ENCODE measurements around the gene LRRC26. TPM values are rescaled to one million over a fixed set of nuclear protein-coding genes. Genes with fewer than 3 reads are reported as not detected.

LRRC26 gene
- total RNA-seq, 5 donors from 2014 or later (not counting 1 experiment from before 2014, with no cell fraction given), result not detected

GRCh38 chr9:137174722-137175293 is 5.0 kb upstream of the LRRC26 start:
- no peaks in the 10 kb centered on the region for H3K36me3 Mint-ChIP-seq
- Histone ChIP-seq H3K9me3 (no peaks in the 10 kb centered on the region), H3K27ac (ENCODE audit: low read length) (no peak overlapping the region), H3K27me3 (replicated peaks in 1 of 2; ENCODE audit: control insufficient read depth in 2 of 2, extremely low read depth in 1 of 2, insufficient read depth in 2 of 2, low read length in 1 of 2) (peaks cover 0 to 46% of the 10 kb centered on the region in 2 experiments), H3K36me3 (ENCODE audit: control insufficient read depth in 2 of 2, extremely low read depth in 1 of 2, insufficient read depth in 1 of 2, low read length in 1 of 2) (peaks cover 12 to 17% of the 10 kb centered on the region in 2 donors), H3K4me1 (ENCODE audit: control insufficient read depth in 1 of 2, extremely low read depth in 1 of 2, insufficient read depth in 2 of 2, low read length in 2 of 2) (peaks cover 0 to 18% of the 10 kb centered on the region in 2 experiments), H3K4me3 (ENCODE audit: control insufficient read depth in 1 of 2, extremely low read depth in 1 of 2, low read length in 1 of 2) (no peak overlapping the region)
- peaks cover 0 to 2% (median 0%) of the 10 kb centered on the region in 3 donors for H3K4me1 Mint-ChIP-seq
- peaks cover 5 to 14% of the 10 kb centered on the region in 2 donors for H3K27me3 Mint-ChIP-seq
- no peaks in the 10 kb centered on the region for H3K9me3 Mint-ChIP-seq
- 29% methylated on average over 26 of the region's 34 CpGs for WGBS (ENCODE audit: insufficient coverage)
- ChIA-PET CTCF (no interaction called here), POLR2A (no interaction called here)
- ATAC-seq (replicated peaks in 1 of 4), result peak in 3 of 4 experiments; percentile 22 to 36 (median 33)
- no peak overlapping the region for H3K27ac Mint-ChIP-seq
- DNase-seq, result peak in 3 of 35 experiments; percentile 17 to 30 (median 20)
- H3K4me3 Mint-ChIP-seq, result peak overlapping the region in 1 of 3 donors; percentile 40

DNA sequence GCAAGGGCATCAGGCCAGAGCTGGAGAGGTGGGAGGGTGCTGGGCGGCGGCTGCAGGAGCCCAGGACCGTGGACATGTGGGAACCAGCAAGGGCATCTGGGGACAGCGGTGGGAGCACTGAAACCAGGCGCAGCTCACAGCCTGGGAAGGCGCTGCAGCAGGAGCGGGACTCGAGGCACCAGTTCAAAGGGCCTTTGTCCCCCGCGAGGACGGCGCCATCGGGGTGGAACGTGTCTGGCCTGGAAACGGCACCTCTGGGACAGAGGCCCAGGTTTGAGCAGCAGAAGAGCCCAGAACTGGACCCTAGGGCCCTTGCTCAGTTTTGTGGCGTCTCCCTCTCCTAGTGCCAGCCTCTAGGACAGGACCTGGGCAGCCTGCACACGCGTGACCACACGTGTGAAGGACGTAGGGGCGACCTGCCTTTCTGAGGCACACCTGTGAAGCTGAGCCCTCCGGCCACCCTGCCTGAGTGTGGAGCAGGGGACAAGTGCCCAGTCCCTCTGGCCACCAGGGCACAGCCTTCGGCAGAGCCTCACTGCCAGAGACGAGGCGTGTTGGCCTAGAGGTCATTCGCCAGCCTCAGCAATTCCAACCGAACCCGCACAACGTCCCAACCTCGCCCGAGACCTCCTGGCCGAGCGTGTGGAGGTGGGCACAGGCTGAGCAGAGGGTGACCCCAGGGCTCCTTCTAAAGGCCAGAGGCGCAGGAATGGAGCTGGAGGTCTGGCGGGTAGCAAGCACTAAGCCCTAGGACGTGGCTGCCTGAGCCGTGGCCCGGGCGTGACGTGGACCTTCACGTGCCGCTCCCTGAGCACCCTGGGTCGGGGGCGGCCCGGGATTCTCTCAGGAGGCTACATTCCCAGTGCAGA is 4.2 kb upstream of the LRRC26 start:
- ChIA-PET CTCF (no interaction called here), POLR2A (no interaction called here)
- 77% methylated on average over 45 of the region's 45 CpGs for WGBS (ENCODE audit: insufficient coverage)
- H3K27ac Mint-ChIP-seq, result no peak overlapping the region
- no peak overlapping the region for H3K4me3 ChIP-seq (ENCODE audit: control insufficient read depth in 1 of 2, extremely low read depth in 1 of 2, low read length in 1 of 2)
- H3K27me3 ChIP-seq (replicated peaks in 1 of 2; ENCODE audit: control insufficient read depth in 2 of 2, extremely low read depth in 1 of 2, insufficient read depth in 2 of 2, low read length in 1 of 2), result peaks cover 0 to 50% of the 10 kb centered on the region in 2 experiments
- H3K36me3 Mint-ChIP-seq, result no peaks in the 10 kb centered on the region
- H3K4me1 ChIP-seq (ENCODE audit: control insufficient read depth in 1 of 2, extremely low read depth in 1 of 2, insufficient read depth in 2 of 2, low read length in 2 of 2), result peaks cover 0 to 18% of the 10 kb centered on the region in 2 experiments
- ATAC-seq (replicated peaks in 1 of 4) (peak in 1 of 4 experiments; percentile 3), DNase-seq (no peak)
- H3K27me3 Mint-ChIP-seq, result peaks cover 5 to 14% of the 10 kb centered on the region in 2 donors
- no peak overlapping the region for H3K27ac ChIP-seq (ENCODE audit: low read length)
- no peaks in the 10 kb centered on the region for H3K9me3 ChIP-seq
- H3K36me3 ChIP-seq (ENCODE audit: control insufficient read depth in 2 of 2, extremely low read depth in 1 of 2, insufficient read depth in 1 of 2, low read length in 1 of 2), result peaks cover 6 to 9% of the 10 kb centered on the region in 2 donors
- peaks cover 0 to 2% (median 0%) of the 10 kb centered on the region in 3 donors for H3K4me1 Mint-ChIP-seq
- no peak overlapping the region for H3K4me3 Mint-ChIP-seq
- no peaks in the 10 kb centered on the region for H3K9me3 Mint-ChIP-seq

DNA sequence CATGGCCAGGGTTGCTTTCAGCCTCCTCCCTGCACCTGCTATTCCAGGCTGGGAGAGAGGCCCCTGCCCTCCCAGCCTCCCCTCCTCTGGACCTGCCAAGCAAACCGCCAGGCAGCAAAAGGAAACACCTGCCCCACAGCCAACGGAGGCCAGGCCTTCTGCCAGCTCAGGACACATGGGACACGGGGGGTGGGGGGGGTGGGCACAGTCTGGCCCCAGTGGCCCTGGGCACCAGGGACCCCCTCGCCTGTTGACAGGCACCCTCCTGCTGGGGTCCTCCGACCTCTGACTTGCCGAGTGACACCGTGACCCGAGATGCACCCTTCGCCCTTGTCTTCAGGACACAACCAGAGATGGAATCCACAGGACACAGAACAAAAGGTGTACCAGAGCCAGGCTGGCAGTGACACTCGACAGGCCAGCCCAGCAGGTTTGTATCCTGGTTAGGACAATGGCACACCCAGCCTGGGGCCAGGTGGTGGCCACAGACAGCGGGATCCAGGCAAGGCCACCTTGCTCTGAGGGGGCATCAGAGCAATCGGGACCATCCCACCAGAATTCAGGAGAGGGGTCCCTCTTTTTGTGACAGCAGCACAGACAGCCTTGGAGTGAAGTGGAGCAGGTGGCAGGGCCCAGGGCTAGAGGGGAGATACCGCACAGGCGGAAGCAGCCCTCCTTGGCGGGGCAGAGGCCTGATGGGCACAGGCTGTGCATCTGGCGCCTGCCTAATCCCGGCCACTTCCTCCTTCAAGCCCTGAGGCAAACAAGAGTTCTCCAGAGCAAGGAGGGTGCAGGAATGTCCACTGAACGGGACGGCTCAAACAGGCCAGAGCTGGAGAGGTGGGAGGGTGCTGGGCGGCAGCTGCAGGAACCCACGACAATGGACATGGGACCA is 3.3 kb upstream of the LRRC26 start:
- no peaks in the 10 kb centered on the region for H3K36me3 Mint-ChIP-seq
- H3K27ac Mint-ChIP-seq, result no peak overlapping the region
- POLR2A ChIA-PET, result interaction anchor here in 1 of 2 donors (0.8 kb wide), 1 partner anchor 15 kb away, joined by 3 read pairs; the partner anchor contains the start of gene ANAPC2

GRCh38 chr9:137171149-137171900 is 1.5 kb upstream of the LRRC26 start:
- ChIA-PET POLR2A (interaction anchor here (0.5 to 0.6 kb wide), 2 partner anchors 21 to 36 kb away, joined by 3 to 15 read pairs; no protein-coding TSS in a partner anchor), CTCF (no interaction called here)
- Mint-ChIP-seq H3K9me3 (no peaks in the 10 kb centered on the region), H3K4me3 (no peak overlapping the region), H3K27me3 (peaks cover 9 to 25% of the 10 kb centered on the region in 2 donors), H3K36me3 (no peaks in the 10 kb centered on the region), H3K27ac (no peak overlapping the region), H3K4me1 (peaks cover 0 to 6% (median 0%) of the 10 kb centered on the region in 3 donors)
- H3K4me3 ChIP-seq (ENCODE audit: control insufficient read depth in 1 of 2, extremely low read depth in 1 of 2, low read length in 1 of 2), result no peak overlapping the region
- H3K9me3 ChIP-seq, result no peaks in the 10 kb centered on the region
- no peak overlapping the region for H3K27ac ChIP-seq (ENCODE audit: low read length)
- 81% methylated on average over 21 of the region's 22 CpGs for whole genome bisulfite sequencing (ENCODE audit: insufficient coverage)
- H3K27me3 ChIP-seq (replicated peaks in 1 of 2; ENCODE audit: control insufficient read depth in 2 of 2, extremely low read depth in 1 of 2, insufficient read depth in 2 of 2, low read length in 1 of 2), result peaks cover 3 to 75% of the 10 kb centered on the region in 2 experiments
- ATAC-seq (replicated peaks in 1 of 4), result no peak
- no peaks in the 10 kb centered on the region for H3K36me3 ChIP-seq (ENCODE audit: control insufficient read depth in 2 of 2, extremely low read depth in 1 of 2, insufficient read depth in 1 of 2, low read length in 1 of 2)
- peaks cover 0 to 28% of the 10 kb centered on the region in 2 experiments for H3K4me1 ChIP-seq (ENCODE audit: control insufficient read depth in 1 of 2, extremely low read depth in 1 of 2, insufficient read depth in 2 of 2, low read length in 2 of 2)
- no peak for DNase-seq

More for the DNA sequence above, 3.3 kb upstream of the LRRC26 start:
- no peak for ATAC-seq (replicated peaks in 1 of 4)
- Mint-ChIP-seq H3K4me3 (no peak overlapping the region), H3K9me3 (no peaks in the 10 kb centered on the region), H3K4me1 (peaks cover 0 to 4% (median 0%) of the 10 kb centered on the region in 3 donors), H3K27me3 (peaks cover 5 to 15% of the 10 kb centered on the region in 2 donors)
- WGBS (ENCODE audit: insufficient coverage), result 34% methylated on average over 14 of the region's 21 CpGs
- no peaks in the 10 kb centered on the region for H3K9me3 ChIP-seq
- no peak overlapping the region for H3K4me3 ChIP-seq (ENCODE audit: control insufficient read depth in 1 of 2, extremely low read depth in 1 of 2, low read length in 1 of 2)
- peaks cover 0 to 22% of the 10 kb centered on the region in 2 experiments for H3K4me1 ChIP-seq (ENCODE audit: control insufficient read depth in 1 of 2, extremely low read depth in 1 of 2, insufficient read depth in 2 of 2, low read length in 2 of 2)
- CTCF ChIA-PET, result no interaction called here
- DNase-seq, result no peak
- peaks cover 0 to 57% of the 10 kb centered on the region in 2 experiments for H3K27me3 ChIP-seq (replicated peaks in 1 of 2; ENCODE audit: control insufficient read depth in 2 of 2, extremely low read depth in 1 of 2, insufficient read depth in 2 of 2, low read length in 1 of 2)
- H3K36me3 ChIP-seq (ENCODE audit: control insufficient read depth in 2 of 2, extremely low read depth in 1 of 2, insufficient read depth in 1 of 2, low read length in 1 of 2), result peaks cover 1 to 2% of the 10 kb centered on the region in 2 donors
- H3K27ac ChIP-seq (ENCODE audit: low read length), result no peak overlapping the region

DNA sequence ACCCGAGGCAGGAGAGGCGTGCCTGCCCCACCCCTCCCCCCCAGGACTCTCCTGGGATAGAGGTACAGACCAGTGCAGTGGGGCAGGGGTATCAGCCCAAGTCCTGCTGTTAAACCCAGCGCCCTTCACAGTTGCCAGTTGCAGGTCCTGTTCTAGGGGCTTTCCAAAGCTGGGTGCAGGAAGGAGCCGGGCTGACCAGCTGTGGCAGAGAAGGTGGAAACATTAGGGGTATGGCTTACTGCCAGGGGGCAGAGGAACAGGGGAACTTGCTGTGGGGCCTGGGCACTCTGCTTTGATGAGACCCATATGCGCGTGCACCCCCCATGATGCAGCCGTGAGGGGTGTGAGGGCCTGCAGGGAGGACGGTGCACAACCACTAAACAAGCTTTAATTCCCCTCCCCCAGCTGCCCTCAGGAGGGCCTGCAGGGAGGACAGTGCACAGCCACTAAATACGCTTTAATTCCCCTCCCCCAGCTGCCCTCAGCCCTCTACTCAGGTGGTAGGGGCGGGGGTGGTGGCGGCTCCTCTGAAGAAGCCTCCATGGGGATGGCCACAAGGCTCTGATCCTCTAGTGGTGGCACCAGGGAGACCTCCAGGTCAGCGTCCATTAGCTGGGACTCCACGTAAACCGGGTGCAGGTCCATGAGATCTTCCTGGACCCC is 766 bp upstream of the LRRC26 start:
- H3K9me3 Mint-ChIP-seq, result no peaks in the 10 kb centered on the region
- Histone ChIP-seq H3K4me3 (ENCODE audit: control insufficient read depth in 1 of 2, extremely low read depth in 1 of 2, low read length in 1 of 2) (no peak overlapping the region), H3K27ac (ENCODE audit: low read length) (no peak overlapping the region), H3K36me3 (ENCODE audit: control insufficient read depth in 2 of 2, extremely low read depth in 1 of 2, insufficient read depth in 1 of 2, low read length in 1 of 2) (no peaks in the 10 kb centered on the region), H3K27me3 (replicated peaks in 1 of 2; ENCODE audit: control insufficient read depth in 2 of 2, extremely low read depth in 1 of 2, insufficient read depth in 2 of 2, low read length in 1 of 2) (peaks cover 3 to 82% of the 10 kb centered on the region in 2 experiments), H3K4me1 (ENCODE audit: control insufficient read depth in 1 of 2, extremely low read depth in 1 of 2, insufficient read depth in 2 of 2, low read length in 2 of 2) (peaks cover 0 to 28% of the 10 kb centered on the region in 2 experiments), H3K9me3 (no peaks in the 10 kb centered on the region)
- H3K4me3 Mint-ChIP-seq, result peak overlapping the region in 1 of 3 donors; percentile 53
- ChIA-PET POLR2A (interaction anchor here in 1 of 2 donors (0.5 to 0.6 kb wide), 2 partner anchors 20 to 37 kb away, joined by 4 to 15 read pairs; no protein-coding TSS in a partner anchor), CTCF (interaction anchor here in 1 of 2 donors (0.5 kb wide), 1 partner anchor 36 kb away, joined by 5 read pairs; no protein-coding TSS in a partner anchor)
- H3K4me1 Mint-ChIP-seq, result peaks cover 0 to 6% (median 0%) of the 10 kb centered on the region in 3 donors
- WGBS (ENCODE audit: insufficient coverage), result 69% methylated on average over 4 of the region's 14 CpGs
- H3K27me3 Mint-ChIP-seq, result peaks cover 9 to 29% of the 10 kb centered on the region in 2 donors
- no peaks in the 10 kb centered on the region for H3K36me3 Mint-ChIP-seq
- DNase-seq, result no peak
- no peak overlapping the region for H3K27ac Mint-ChIP-seq
- no peak for ATAC-seq (replicated peaks in 1 of 4)
